GM13976 (cell line): ENCODE measurements around the gene PLCH2.

Source experiments
- DNase-seq: peaks from one replicate; pipeline ENCODE4 v3.0.0; 2012; ENCODE audit warnings: low spot score
- in situ Hi-C: fragments of 300-500 bp; cut with MboI; formaldehyde crosslinking; loops from one replicate; pipeline ENCODE4 v1.12.0; 2022; ENCODE audit warnings: low sequenced_read_pairs, mixed read lengths, inconsistent platforms; ENCODE audit not compliant: unreplicated experiment
- TF ChIP-seq, protein P1 (sequence below): IDR thresholded peaks from 2 replicates; pipeline ENCODE4 v1.5.1; 2012; ENCODE audit warnings: borderline replicate concordance, mild to moderate bottlenecking; ENCODE audit not compliant: insufficient read depth; ENCODE audit errors: extremely low read depth, missing control alignments, control extremely low read depth

The PLCH2 gene

DNA sequence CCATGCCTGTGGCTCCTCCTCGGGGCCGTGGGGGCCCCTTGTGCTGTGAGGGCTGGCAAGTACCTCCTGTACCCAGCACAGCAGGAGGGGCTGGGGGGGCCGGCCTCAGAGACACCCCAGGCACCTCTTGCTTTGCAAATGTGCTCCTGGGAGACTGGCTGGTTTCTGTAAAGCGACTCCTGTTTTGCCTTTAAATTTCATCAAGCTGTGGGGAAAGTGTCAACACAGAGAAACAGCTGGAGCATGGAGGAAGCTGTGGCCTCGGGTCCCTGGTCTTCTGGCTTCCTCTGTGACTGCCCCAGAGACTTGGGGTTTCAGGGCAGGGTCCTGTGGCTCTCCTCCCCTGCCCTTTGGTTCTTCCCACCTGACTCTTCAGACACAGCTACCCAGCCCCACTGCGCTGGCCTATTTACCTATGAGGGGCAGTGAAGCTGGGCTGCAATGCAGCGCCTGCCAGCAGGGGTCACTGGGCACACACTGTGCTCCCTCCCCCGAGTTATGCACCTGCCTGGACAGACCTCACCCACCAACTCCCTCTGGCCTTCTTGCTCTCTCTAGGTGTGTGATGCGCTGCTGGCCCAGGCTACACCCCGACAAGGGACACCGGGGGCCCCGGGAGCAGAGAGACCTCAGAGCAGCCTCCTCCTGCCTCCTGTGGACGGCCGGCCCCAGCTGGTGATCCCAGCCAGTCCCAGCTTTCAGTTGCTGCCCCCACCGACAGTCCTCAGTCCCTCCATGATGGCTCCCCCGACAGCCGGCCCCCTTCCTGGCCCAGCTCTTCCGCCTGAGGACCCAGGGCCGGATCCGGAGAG lies 46.1 kb upstream of the PLCH2 start:
- DNase-seq: no peak
- TF ChIP-seq, protein P1, sequence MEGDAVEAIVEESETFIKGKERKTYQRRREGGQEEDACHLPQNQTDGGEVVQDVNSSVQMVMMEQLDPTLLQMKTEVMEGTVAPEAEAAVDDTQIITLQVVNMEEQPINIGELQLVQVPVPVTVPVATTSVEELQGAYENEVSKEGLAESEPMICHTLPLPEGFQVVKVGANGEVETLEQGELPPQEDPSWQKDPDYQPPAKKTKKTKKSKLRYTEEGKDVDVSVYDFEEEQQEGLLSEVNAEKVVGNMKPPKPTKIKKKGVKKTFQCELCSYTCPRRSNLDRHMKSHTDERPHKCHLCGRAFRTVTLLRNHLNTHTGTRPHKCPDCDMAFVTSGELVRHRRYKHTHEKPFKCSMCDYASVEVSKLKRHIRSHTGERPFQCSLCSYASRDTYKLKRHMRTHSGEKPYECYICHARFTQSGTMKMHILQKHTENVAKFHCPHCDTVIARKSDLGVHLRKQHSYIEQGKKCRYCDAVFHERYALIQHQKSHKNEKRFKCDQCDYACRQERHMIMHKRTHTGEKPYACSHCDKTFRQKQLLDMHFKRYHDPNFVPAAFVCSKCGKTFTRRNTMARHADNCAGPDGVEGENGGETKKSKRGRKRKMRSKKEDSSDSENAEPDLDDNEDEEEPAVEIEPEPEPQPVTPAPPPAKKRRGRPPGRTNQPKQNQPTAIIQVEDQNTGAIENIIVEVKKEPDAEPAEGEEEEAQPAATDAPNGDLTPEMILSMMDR: no peak
- in situ Hi-C loops: no loop called here

DNA sequence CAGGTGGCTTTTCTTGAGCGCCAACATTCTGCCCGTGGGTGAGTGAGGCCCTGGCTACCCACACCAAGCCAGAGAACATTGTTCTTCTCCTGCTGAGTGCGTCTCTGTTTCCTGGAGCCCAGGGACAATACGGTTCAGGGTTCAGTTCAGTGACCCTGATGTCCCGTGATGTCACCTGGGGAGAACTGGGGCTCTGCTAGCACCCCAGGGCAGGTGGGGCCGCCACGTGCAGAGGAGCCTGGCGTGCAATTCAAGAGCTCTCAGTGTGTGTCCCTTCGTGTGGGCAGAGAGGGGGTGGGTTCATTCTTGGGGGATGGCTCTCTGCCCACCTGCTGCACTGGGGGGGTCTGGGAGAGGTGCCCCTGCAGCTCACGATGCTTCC lies 45.5 kb upstream of the PLCH2 start:
- TF ChIP-seq, protein P1: no peak
- no peak for DNase-seq
- in situ Hi-C loops: no loop called here

DNA sequence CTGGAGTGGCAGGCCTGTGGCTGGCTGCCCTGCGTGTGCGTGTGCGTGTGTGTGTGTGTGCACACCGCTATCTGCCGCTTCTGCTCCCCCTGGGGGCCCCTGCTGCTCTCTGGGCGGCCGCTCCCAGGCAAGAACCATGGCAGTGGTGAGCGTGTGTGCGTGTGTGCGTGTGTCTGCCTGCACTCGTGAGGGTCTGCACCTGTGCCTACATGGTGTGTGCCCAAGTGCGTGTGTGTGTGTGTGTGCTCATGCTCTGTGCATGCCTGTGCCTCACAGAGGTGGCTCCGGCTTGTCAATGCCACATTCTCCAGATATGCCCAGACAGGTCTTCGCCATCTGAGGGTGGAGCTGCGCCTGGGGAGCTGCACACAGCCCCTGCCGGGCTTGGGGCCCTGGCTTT lies 45.0 kb upstream of the PLCH2 start:
- DNase-seq: no peak
- in situ Hi-C loops: no loop called here
- TF ChIP-seq, protein P1: no peak

DNA sequence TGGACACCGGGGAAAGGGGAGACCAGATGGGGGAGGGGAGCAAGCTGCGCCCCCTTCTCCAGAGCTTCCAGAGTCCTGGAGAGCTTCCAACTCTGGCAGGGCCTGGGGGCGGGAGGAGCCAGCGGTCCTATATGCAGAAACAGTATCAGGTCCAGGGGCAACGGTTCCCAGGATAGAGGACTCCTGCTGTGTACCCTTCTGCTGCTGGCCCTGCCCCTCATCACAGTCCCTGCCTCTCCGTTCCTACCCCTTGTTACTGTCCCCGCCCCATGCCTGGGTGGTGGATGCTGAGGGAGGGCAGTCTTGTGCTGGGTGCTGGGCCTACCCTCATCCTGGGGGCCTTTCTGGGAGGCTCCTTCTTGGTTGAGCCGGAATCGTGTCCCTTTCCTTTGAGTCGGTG lies 44.6 kb upstream of the PLCH2 start:
- TF ChIP-seq, protein P1: no peak
- in situ Hi-C loops: no loop called here
- no peak for DNase-seq

DNA sequence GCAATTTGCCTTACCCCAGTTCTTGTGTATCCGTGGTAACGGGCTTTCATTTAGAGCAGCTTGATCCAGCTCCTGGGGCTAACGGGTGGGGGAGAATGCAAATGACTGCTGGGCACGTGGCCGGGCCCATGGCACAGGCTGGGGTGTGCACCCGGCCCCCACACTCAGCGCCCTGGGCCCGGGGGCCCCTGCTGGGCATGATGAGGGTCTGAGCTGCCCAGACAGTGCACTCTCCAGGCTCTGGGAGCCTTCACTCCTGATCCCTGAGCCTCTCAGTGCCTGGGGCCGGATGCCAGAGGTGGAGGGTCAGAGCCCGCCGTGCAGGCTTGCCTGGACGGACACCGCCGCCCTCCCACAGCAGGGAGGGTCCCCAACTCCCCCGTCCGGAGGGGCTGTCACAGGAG lies 43.6 kb upstream of the PLCH2 start:
- in situ Hi-C loops: no loop called here
- TF ChIP-seq, protein P1: no peak
- DNase-seq: no peak

DNA sequence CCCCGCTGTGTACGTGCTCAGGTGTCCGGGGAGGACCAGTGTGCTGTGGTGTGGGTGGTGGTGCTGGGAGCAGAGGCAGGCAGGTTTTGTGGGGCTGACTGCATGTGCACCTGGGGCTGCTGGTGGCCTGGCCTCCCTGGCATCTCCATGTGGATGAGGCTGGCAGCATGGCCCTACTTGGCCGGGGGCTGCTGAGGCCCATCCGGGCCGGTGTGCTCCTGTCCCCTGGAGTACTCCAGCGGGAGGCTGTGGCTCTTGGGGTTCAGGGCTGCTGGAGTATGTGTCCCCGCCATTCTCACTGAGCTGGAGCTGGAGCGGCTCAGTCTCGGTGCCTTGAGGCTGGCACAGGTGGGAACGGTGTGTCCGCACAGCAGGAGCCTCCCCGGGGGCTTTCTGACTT lies 42.9 kb upstream of the PLCH2 start:
- DNase-seq: no peak
- TF ChIP-seq, protein P1: no peak
- in situ Hi-C loops: no loop called here
